Nephron progenitor cell (in vitro differentiated cells): Measurements from ENCODE around the gene NOS3.

Experiments
- DNase-seq: peaks from one replicate; pipeline ENCODE4 v3.0.0; 2021
- H3K27ac Mint-ChIP-seq: 2 replicates; pipeline ENCODE4 v1.8.0; 2021; ENCODE audit warnings: mild to moderate bottlenecking, moderate library complexity, mixed read lengths
- H3K27me3 Mint-ChIP-seq: 2 replicates; pipeline ENCODE4 v1.8.0; 2021; ENCODE audit warnings: mild to moderate bottlenecking, low read depth, mixed read lengths; ENCODE audit not compliant: poor library complexity
- H3K36me3 Mint-ChIP-seq: 2 replicates; pipeline ENCODE4 v1.8.0; 2021; ENCODE audit warnings: low read depth, mixed read lengths
- H3K4me1 Mint-ChIP-seq: 2 replicates; pipeline ENCODE4 v1.8.0; 2021; ENCODE audit warnings: mixed read lengths
- H3K4me3 Mint-ChIP-seq: 2 replicates; pipeline ENCODE4 v1.8.0; 2021; ENCODE audit warnings: mild to moderate bottlenecking, moderate library complexity, mixed read lengths
- H3K9me3 Mint-ChIP-seq: 2 replicates; pipeline ENCODE4 v1.8.0; 2021; ENCODE audit warnings: mild to moderate bottlenecking, moderate library complexity, mixed read lengths
- CTCF ChIP-seq: fragments of 200-600 bp; sonication (generic); IDR thresholded peaks from 2 replicates; pipeline ENCODE4 v1.5.0; 2021; ENCODE audit warnings: antibody characterized with exemption

NOS3 gene

GRCh38 chr7:151012911-151013347 lies 22.1 kb downstream of the NOS3 start:
- Mint-ChIP-seq H3K4me1 (peaks cover 61% of the 10 kb centered on the region), H3K27me3 (peaks cover 31% of the 10 kb centered on the region), H3K9me3 (no peaks in the 10 kb centered on the region), H3K4me3 (peak overlapping the region; percentile 58), H3K27ac (no peak overlapping the region), H3K36me3 (peaks cover 11% of the 10 kb centered on the region)
- TF ChIP-seq CTCF, result peak; percentile 55
- DNase-seq, result peak; percentile 58

GRCh38 chr7:151013356-151013732 lies 22.5 kb downstream of the NOS3 start:
- no peak overlapping the region for H3K27ac Mint-ChIP-seq
- H3K27me3 Mint-ChIP-seq, result peaks cover 35% of the 10 kb centered on the region
- no peaks in the 10 kb centered on the region for H3K9me3 Mint-ChIP-seq
- H3K36me3 Mint-ChIP-seq, result peaks cover 11% of the 10 kb centered on the region
- TF ChIP-seq CTCF, result no peak
- no peak for DNase-seq
- H3K4me1 Mint-ChIP-seq, result peaks cover 61% of the 10 kb centered on the region
- H3K4me3 Mint-ChIP-seq, result no peak overlapping the region

GRCh38 chr7:151013733-151014497 lies 23.1 kb downstream of the NOS3 start:
- Mint-ChIP-seq H3K27me3 (peaks cover 37% of the 10 kb centered on the region), H3K4me3 (peak overlapping the region; percentile 63), H3K36me3 (peaks cover 11% of the 10 kb centered on the region), H3K4me1 (peaks cover 60% of the 10 kb centered on the region), H3K9me3 (no peaks in the 10 kb centered on the region), H3K27ac (no peak overlapping the region)
- no peak for TF ChIP-seq CTCF
- DNase-seq, result peak; percentile 58

GRCh38 chr7:151014950-151015349 lies 24.1 kb downstream of the NOS3 start:
- DNase-seq, result no peak
- no peak overlapping the region for H3K27ac Mint-ChIP-seq
- no peaks in the 10 kb centered on the region for H3K9me3 Mint-ChIP-seq
- H3K4me3 Mint-ChIP-seq, result peak overlapping the region; percentile 21
- peaks cover 64% of the 10 kb centered on the region for H3K4me1 Mint-ChIP-seq
- peaks cover 11% of the 10 kb centered on the region for H3K36me3 Mint-ChIP-seq
- TF ChIP-seq CTCF, result no peak
- peaks cover 45% of the 10 kb centered on the region for H3K27me3 Mint-ChIP-seq

- H3K4me1 Mint-ChIP-seq, result peaks cover 64% of the 10 kb centered on the region
- H3K4me3 Mint-ChIP-seq, result no peak overlapping the region
- TF ChIP-seq CTCF, result no peak
Measured at GRCh38 chr7:151015967-151016366, 25.1 kb downstream of the NOS3 start.

GRCh38 chr7:151016505-151016904 lies 25.7 kb downstream of the NOS3 start:
- TF ChIP-seq CTCF, result no peak
- Mint-ChIP-seq H3K27ac (no peak overlapping the region), H3K27me3 (peaks cover 48% of the 10 kb centered on the region), H3K36me3 (peaks cover 11% of the 10 kb centered on the region), H3K4me1 (peaks cover 66% of the 10 kb centered on the region), H3K4me3 (no peak overlapping the region), H3K9me3 (no peaks in the 10 kb centered on the region)
- DNase-seq, result no peak

More at GRCh38 chr7:151015967-151016366, 25.1 kb downstream of the NOS3 start:
- DNase-seq, result no peak
- Mint-ChIP-seq H3K9me3 (no peaks in the 10 kb centered on the region), H3K27me3 (peaks cover 48% of the 10 kb centered on the region), H3K27ac (no peak overlapping the region), H3K36me3 (peaks cover 11% of the 10 kb centered on the region)
